A549 (cell line): ENCODE measurements around the gene CHIC2. TPM values are rescaled to one million over a fixed set of nuclear protein-coding genes. Genes with fewer than 3 reads are reported as not detected.

Experiments used
- CBX2 ChIP-seq: fragments of 200-600 bp; sonication (generic); IDR thresholded peaks from 2 replicates; pipeline ENCODE4 v1.6.1; 2016; ENCODE audit warnings: low read depth, mild to moderate bottlenecking, borderline replicate concordance
- CHD2 ChIP-seq: fragments of 150-350 bp; IDR thresholded peaks from 2 replicates; pipeline ENCODE4 v1.6.1; 2014; ENCODE audit warnings: low read length; ENCODE audit not compliant: partially characterized antibody
- EHMT2 ChIP-seq: fragments of 200-600 bp; sonication (generic); IDR thresholded peaks from 2 replicates; pipeline ENCODE4 v1.6.1; 2016; ENCODE audit warnings: antibody characterized with exemption, low read depth, mild to moderate bottlenecking, moderate library complexity
- ESRRA ChIP-seq: fragments of 150-350 bp; IDR thresholded peaks from 2 replicates; pipeline ENCODE4 v1.6.1; 2014; ENCODE audit warnings: mild to moderate bottlenecking, low read length, borderline replicate concordance
- FOXS1 ChIP-seq: fragments of 250-450 bp; sonication (Bioruptor Pico); IDR thresholded peaks from 2 replicates; pipeline ENCODE4 v1.5.0; 2020; ENCODE audit warnings: mild to moderate bottlenecking, moderate library complexity
- GATA3 ChIP-seq: IDR thresholded peaks from 2 replicates; pipeline ENCODE4 v1.6.1; 2012; ENCODE audit warnings: borderline replicate concordance
- HDAC2 ChIP-seq: fragments of 200-600 bp; sonication (generic); IDR thresholded peaks from 2 replicates; pipeline ENCODE4 v1.6.1; 2016
- HOXB5 ChIP-seq: fragments of 250-450 bp; sonication (Bioruptor Pico); IDR thresholded peaks from 2 replicates; pipeline ENCODE4 v1.5.0; 2020; ENCODE audit warnings: mild to moderate bottlenecking, moderate library complexity
- JUNB ChIP-seq: fragments of >200 bp; sonication (Bioruptor Twin); formaldehyde crosslinking; IDR thresholded peaks from 2 replicates; pipeline ENCODE4 v1.6.1; 2016
- KDM5A ChIP-seq: fragments of 200-600 bp; sonication (generic); IDR thresholded peaks from 2 replicates; pipeline ENCODE4 v1.6.1; 2016; ENCODE audit warnings: antibody characterized with exemption, mild to moderate bottlenecking
- NR3C1 ChIP-seq: fragments of >200 bp; sonication (Bioruptor Twin); formaldehyde crosslinking; IDR thresholded peaks from 3 replicates; pipeline ENCODE4 v1.6.1; 2017
- PHF8 ChIP-seq: fragments of 200-600 bp; sonication (generic); IDR thresholded peaks from 2 replicates; pipeline ENCODE4 v1.6.1; 2016; ENCODE audit warnings: low read depth, mild to moderate bottlenecking, antibody characterized with exemption, moderate library complexity, borderline replicate concordance
- POLR2AphosphoS2 ChIP-seq: conservative IDR thresholded peaks from 2 replicates; pipeline ENCODE4 v1.6.1; 2012; ENCODE audit warnings: low read length, improper control_type of control experiment, inconsistent platforms
- RARB ChIP-seq: fragments of 250-450 bp; sonication (Bioruptor Pico); IDR thresholded peaks from 2 replicates; pipeline ENCODE4 v1.8.0; 2021; ENCODE audit warnings: mild to moderate bottlenecking, moderate library complexity
- SMC3 ChIP-seq: fragments of >200 bp; sonication (Bioruptor Twin); formaldehyde crosslinking; IDR thresholded peaks from 3 replicates; pipeline ENCODE4 v1.6.1; 2018; ENCODE audit warnings: inconsistent platforms
- SREBF2 ChIP-seq: fragments of 450-650 bp; IDR thresholded peaks from 2 replicates; pipeline ENCODE4 v1.6.1; 2014; ENCODE audit warnings: mild to moderate bottlenecking, moderate library complexity
- TP53 ChIP-seq: fragments of 250-450 bp; sonication (Bioruptor Pico); IDR thresholded peaks from 2 replicates; pipeline ENCODE4 v1.5.0; 2021; ENCODE audit warnings: mild to moderate bottlenecking, moderate library complexity
- ZC3H11A ChIP-seq: fragments of 450-650 bp; IDR thresholded peaks from 2 replicates; pipeline ENCODE4 v1.6.1; 2014; ENCODE audit warnings: antibody characterized with exemption, mild to moderate bottlenecking
- ZNF302 ChIP-seq: fragments of 250-450 bp; sonication (Bioruptor Pico); IDR thresholded peaks from 2 replicates; pipeline ENCODE4 v1.9.0; 2021; ENCODE audit warnings: inconsistent platforms, mild to moderate bottlenecking, moderate library complexity
- polyA plus RNA-seq, 4 experiments: library from polyadenylated mRNA; depleted of rRNA in 3 of 4; stranded (reverse); fragments of >200 nt; fragmentation: RNase III in 1 of 4; extraction: RNeasy Plus Mini Kit Qiagen cat#74134 plus additional on column Dnase treatment in 1 of 4; gene quantifications; 2 replicates in 3 of 4; 3 replicates in 1 of 4; pipeline ENCODE4 v1.2.3, GENCODE V29; 2011 to 2017
- TF ChIP-seq, protein P1 (sequence below): fragments of 450-650 bp; IDR thresholded peaks from 2 replicates; pipeline ENCODE4 v1.6.1; 2014; ENCODE audit warnings: antibody characterized with exemption
- TF ChIP-seq, protein P2 (sequence below): fragments of 250-450 bp; sonication (Bioruptor Pico); IDR thresholded peaks from 2 replicates; pipeline ENCODE4 v1.5.0; 2021; ENCODE audit warnings: mild to moderate bottlenecking, moderate library complexity, borderline replicate concordance
- TF ChIP-seq, protein P3 (sequence below): IDR thresholded peaks from 2 replicates; pipeline ENCODE4 v1.6.1; 2012
- TF ChIP-seq, protein P4 (sequence below): fragments of 200-600 bp; sonication (generic); IDR thresholded peaks from 2 replicates; pipeline ENCODE4 v1.6.1; 2016; ENCODE audit warnings: antibody characterized with exemption, mild to moderate bottlenecking, moderate library complexity
- TF ChIP-seq, protein P5 (sequence below): fragments of >200 bp; sonication (Bioruptor Twin); formaldehyde crosslinking; IDR thresholded peaks from 2 replicates; pipeline ENCODE4 v1.6.1; 2016
- TF ChIP-seq, protein P6 (sequence below): fragments of >200 bp; sonication (Bioruptor Twin); formaldehyde crosslinking; IDR thresholded peaks from 3 replicates; pipeline ENCODE4 v1.5.1; 2016

The CHIC2 gene
- polyA plus RNA-seq, 2 of the 4 experiments (the other 2 are of a cell fraction): 5.9 to 10.1 TPM

DNA sequence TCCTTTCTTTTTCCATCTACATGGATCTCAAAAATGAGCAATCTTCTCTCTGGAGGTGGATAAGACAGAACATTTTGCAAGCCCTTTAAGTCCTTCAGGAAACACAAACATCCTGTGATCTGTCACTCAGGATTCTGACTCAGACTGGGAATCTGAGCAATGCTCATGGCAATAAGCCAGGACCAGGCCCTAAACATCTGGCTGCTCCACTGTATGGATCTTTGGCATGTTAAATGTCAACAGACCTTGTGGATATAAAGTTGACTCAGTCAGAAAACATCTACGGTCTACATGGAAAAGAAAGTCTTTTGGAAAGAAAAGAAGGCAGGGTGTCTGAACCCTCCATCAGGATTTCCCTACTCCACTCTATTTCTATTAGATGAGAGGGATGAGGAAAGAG lies 17.8 kb upstream of the CHIC2 start (continued):
- TF ChIP-seq, protein P1, sequence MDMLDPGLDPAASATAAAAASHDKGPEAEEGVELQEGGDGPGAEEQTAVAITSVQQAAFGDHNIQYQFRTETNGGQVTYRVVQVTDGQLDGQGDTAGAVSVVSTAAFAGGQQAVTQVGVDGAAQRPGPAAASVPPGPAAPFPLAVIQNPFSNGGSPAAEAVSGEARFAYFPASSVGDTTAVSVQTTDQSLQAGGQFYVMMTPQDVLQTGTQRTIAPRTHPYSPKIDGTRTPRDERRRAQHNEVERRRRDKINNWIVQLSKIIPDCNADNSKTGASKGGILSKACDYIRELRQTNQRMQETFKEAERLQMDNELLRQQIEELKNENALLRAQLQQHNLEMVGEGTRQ: no peak
- TF ChIP-seq RARB (CRISPR knock-in tag) (no peak), NR3C1 (no peak), ZNF302 (CRISPR knock-in tag) (no peak), PHF8 (no peak), EHMT2 (no peak), ESRRA (no peak), TP53 (CRISPR knock-in tag) (no peak), GATA3 (peak; percentile 87), CHD2 (no peak), HOXB5 (no peak), KDM5A (no peak), SMC3 (peak; percentile 22; the same call in 1 of the 3 replicates), POLR2AphosphoS2 (no peak), HDAC2 (no peak), FOXS1 (CRISPR knock-in tag) (no peak), CBX2 (no peak), ZC3H11A (no peak), JUNB (peak; percentile 93), SREBF2 (no peak)
- TF ChIP-seq, protein P2, sequence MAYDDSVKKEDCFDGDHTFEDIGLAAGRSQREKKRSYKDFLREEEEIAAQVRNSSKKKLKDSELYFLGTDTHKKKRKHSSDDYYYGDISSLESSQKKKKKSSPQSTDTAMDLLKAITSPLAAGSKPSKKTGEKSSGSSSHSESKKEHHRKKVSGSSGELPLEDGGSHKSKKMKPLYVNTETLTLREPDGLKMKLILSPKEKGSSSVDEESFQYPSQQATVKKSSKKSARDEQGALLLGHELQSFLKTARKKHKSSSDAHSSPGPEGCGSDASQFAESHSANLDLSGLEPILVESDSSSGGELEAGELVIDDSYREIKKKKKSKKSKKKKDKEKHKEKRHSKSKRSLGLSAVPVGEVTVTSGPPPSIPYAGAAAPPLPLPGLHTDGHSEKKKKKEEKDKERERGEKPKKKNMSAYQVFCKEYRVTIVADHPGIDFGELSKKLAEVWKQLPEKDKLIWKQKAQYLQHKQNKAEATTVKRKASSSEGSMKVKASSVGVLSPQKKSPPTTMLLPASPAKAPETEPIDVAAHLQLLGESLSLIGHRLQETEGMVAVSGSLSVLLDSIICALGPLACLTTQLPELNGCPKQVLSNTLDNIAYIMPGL: no peak
- TF ChIP-seq, protein P3, sequence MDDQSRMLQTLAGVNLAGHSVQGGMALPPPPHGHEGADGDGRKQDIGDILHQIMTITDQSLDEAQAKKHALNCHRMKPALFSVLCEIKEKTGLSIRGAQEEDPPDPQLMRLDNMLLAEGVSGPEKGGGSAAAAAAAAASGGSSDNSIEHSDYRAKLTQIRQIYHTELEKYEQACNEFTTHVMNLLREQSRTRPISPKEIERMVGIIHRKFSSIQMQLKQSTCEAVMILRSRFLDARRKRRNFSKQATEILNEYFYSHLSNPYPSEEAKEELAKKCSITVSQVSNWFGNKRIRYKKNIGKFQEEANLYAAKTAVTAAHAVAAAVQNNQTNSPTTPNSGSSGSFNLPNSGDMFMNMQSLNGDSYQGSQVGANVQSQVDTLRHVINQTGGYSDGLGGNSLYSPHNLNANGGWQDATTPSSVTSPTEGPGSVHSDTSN: peak; percentile 60; the same call in 1 of the 2 replicates
- TF ChIP-seq, protein P4, sequence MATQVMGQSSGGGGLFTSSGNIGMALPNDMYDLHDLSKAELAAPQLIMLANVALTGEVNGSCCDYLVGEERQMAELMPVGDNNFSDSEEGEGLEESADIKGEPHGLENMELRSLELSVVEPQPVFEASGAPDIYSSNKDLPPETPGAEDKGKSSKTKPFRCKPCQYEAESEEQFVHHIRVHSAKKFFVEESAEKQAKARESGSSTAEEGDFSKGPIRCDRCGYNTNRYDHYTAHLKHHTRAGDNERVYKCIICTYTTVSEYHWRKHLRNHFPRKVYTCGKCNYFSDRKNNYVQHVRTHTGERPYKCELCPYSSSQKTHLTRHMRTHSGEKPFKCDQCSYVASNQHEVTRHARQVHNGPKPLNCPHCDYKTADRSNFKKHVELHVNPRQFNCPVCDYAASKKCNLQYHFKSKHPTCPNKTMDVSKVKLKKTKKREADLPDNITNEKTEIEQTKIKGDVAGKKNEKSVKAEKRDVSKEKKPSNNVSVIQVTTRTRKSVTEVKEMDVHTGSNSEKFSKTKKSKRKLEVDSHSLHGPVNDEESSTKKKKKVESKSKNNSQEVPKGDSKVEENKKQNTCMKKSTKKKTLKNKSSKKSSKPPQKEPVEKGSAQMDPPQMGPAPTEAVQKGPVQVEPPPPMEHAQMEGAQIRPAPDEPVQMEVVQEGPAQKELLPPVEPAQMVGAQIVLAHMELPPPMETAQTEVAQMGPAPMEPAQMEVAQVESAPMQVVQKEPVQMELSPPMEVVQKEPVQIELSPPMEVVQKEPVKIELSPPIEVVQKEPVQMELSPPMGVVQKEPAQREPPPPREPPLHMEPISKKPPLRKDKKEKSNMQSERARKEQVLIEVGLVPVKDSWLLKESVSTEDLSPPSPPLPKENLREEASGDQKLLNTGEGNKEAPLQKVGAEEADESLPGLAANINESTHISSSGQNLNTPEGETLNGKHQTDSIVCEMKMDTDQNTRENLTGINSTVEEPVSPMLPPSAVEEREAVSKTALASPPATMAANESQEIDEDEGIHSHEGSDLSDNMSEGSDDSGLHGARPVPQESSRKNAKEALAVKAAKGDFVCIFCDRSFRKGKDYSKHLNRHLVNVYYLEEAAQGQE: no peak
- TF ChIP-seq, protein P5, sequence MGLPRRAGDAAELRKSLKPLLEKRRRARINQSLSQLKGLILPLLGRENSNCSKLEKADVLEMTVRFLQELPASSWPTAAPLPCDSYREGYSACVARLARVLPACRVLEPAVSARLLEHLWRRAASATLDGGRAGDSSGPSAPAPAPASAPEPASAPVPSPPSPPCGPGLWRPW: no peak
- TF ChIP-seq, protein P6, sequence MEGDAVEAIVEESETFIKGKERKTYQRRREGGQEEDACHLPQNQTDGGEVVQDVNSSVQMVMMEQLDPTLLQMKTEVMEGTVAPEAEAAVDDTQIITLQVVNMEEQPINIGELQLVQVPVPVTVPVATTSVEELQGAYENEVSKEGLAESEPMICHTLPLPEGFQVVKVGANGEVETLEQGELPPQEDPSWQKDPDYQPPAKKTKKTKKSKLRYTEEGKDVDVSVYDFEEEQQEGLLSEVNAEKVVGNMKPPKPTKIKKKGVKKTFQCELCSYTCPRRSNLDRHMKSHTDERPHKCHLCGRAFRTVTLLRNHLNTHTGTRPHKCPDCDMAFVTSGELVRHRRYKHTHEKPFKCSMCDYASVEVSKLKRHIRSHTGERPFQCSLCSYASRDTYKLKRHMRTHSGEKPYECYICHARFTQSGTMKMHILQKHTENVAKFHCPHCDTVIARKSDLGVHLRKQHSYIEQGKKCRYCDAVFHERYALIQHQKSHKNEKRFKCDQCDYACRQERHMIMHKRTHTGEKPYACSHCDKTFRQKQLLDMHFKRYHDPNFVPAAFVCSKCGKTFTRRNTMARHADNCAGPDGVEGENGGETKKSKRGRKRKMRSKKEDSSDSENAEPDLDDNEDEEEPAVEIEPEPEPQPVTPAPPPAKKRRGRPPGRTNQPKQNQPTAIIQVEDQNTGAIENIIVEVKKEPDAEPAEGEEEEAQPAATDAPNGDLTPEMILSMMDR: no peak
